H1 (cell line): ENCODE data around the gene EEF2K. TPM values are rescaled to one million over a fixed set of nuclear protein-coding genes. Genes with fewer than 3 reads are reported as not detected.

ENCODE experiments used
- CBX5 ChIP-seq: fragments of 300-800, 300-1000 bp; sonication (generic); IDR thresholded peaks from 2 replicates; pipeline ENCODE4 v1.7.1; 2016; ENCODE audit warnings: antibody characterized with exemption, low read length, low read depth
- CHD2 ChIP-seq: IDR thresholded peaks from 2 replicates; pipeline ENCODE4 v1.6.1; 2012; ENCODE audit warnings: low read length, improper control_type of control experiment
- CHD7 ChIP-seq: fragments of 300-600 bp; sonication (generic); IDR thresholded peaks from 2 replicates; pipeline ENCODE4 v1.7.1; 2012; ENCODE audit warnings: low read length, moderate library complexity, mild to moderate bottlenecking, inconsistent platforms; ENCODE audit not compliant: insufficient replicate concordance
- HDAC6 ChIP-seq: IDR thresholded peaks from one replicate; pipeline ENCODE4 v1.7.1; 2012; ENCODE audit warnings: low read depth, mild to moderate bottlenecking, inconsistent platforms, low read length, moderate library complexity
- JUN ChIP-seq: IDR thresholded peaks from 2 replicates; pipeline ENCODE4 v1.6.1; 2011; ENCODE audit warnings: low read depth, mild to moderate bottlenecking, improper control_type of control experiment, low read length
- RXRA ChIP-seq: IDR thresholded peaks from 2 replicates; pipeline ENCODE4 v1.6.1; 2011; ENCODE audit warnings: low read depth, mild to moderate bottlenecking, low read length, moderate library complexity; ENCODE audit not compliant: insufficient read depth
- SIX5 ChIP-seq: IDR thresholded peaks from 2 replicates; pipeline ENCODE4 v1.6.1; 2011; ENCODE audit warnings: mild to moderate bottlenecking, low read depth, low read length
- SP2 ChIP-seq: IDR thresholded peaks from 2 replicates; pipeline ENCODE4 v1.6.1; 2012; ENCODE audit warnings: mild to moderate bottlenecking, low read length, inconsistent platforms
- TAF1 ChIP-seq: IDR thresholded peaks from 2 replicates; pipeline ENCODE4 v1.6.1; 2011; ENCODE audit warnings: mild to moderate bottlenecking, low read depth, low read length
- polyA plus RNA-seq, 7 experiments: library from polyadenylated mRNA; depleted of rRNA in 3 of 7; stranded (reverse) in 5 of 7; unstranded in 2 of 7; fragments of >200 nt in 5 of 7; fragments of 200-250 nt in 2 of 7; gene quantifications; 1 replicate in 5 of 7; 2 replicates in 1 of 7; 4 replicates in 1 of 7; pipeline versions ENCODE4 v1.2.1 to v1.2.3, GENCODE V29; 2011 to 2013; ENCODE audit warnings: missing spikeins in 2 of 7, mixed read lengths in 2 of 7
- total RNA-seq: library from RNA; stranded (reverse); fragmentation: NEBNext Ultra II Directional; extraction: Animal tissue kit (Norgen Biotek cat#: 25700); gene quantifications from 2 replicates; pipeline ENCODE4 v1.2.1, GENCODE V29; 2021
- TF ChIP-seq, protein P1 (sequence below): IDR thresholded peaks from 2 replicates; pipeline ENCODE4 v1.6.1; 2011; ENCODE audit warnings: low read length, improper control_type of control experiment

The EEF2K gene
- total and polyA plus RNA-seq, 2 of the 8 experiments (the other 6 are each of a cell fraction or from before 2014, with no cell fraction given): 14.9 to 30.2 TPM

DNA sequence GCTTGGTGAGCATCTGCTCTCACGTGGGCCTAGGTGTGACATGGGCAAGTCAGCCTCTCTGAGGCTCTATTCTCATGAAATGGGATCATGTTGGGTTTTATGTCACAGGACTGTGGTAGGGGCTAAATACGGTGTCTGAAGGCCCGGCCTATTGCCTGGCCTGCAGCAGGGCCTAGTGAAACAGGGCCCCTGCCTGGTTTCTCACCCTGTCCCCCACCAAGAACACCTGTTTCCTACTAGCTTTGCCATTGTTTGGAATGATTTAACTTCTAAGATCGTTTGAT is 120.2 kb downstream of the EEF2K start (continued):
- TF ChIP-seq CHD7: no peak
- TF ChIP-seq CHD2: no peak
- no peak for TF ChIP-seq SIX5
- TF ChIP-seq RXRA: no peak
- no peak for TF ChIP-seq JUN
- TF ChIP-seq TAF1: no peak
- no peak for TF ChIP-seq HDAC6
- TF ChIP-seq CBX5: no peak
- TF ChIP-seq, protein P1, sequence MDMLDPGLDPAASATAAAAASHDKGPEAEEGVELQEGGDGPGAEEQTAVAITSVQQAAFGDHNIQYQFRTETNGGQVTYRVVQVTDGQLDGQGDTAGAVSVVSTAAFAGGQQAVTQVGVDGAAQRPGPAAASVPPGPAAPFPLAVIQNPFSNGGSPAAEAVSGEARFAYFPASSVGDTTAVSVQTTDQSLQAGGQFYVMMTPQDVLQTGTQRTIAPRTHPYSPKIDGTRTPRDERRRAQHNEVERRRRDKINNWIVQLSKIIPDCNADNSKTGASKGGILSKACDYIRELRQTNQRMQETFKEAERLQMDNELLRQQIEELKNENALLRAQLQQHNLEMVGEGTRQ: no peak
- TF ChIP-seq SP2: no peak
